ENCODE measurements around the gene FLNA.

Gene FLNA

GRCh38 chrX:154368630-154369448, 5.6 kb downstream of the FLNA start:
- Histone ChIP-seq H3K4me3 (ENCODE audit: low read depth in 1 of 2, low read length in 2 of 2) (peak overlapping the region; percentile 50 to 52), H3K9me3 (ENCODE audit: control insufficient read depth in 1 of 2, low read length in 2 of 2) (no peaks in the 10 kb centered on the region), H3K27ac (ENCODE audit: low read depth, low read length) (peak overlapping the region; percentile 70), H3K4me1 (ENCODE audit: control insufficient read depth in 1 of 2, insufficient read depth in 2 of 2, low read length in 2 of 2) (peaks cover 3 to 18% of the 10 kb centered on the region in 2 donors), H3K27me3 (ENCODE audit: control insufficient read depth in 1 of 2, insufficient read depth in 2 of 2, low read length in 2 of 2) (no peaks in the 10 kb centered on the region), H3K36me3 (ENCODE audit: control insufficient read depth in 1 of 2, insufficient read depth in 2 of 2, low read length in 2 of 2) (peaks cover 0 to 14% of the 10 kb centered on the region in 2 donors), H3K9ac (ENCODE audit: low read depth in 1 of 2, low read length in 2 of 2) (peak overlapping the region; percentile 38 to 56)

- H3K9ac ChIP-seq (ENCODE audit: low read depth in 1 of 2, low read length in 2 of 2), result no peak overlapping the region
Measured at GRCh38 chrX:154367474-154368308, 6.7 kb downstream of the FLNA start.

DNA sequence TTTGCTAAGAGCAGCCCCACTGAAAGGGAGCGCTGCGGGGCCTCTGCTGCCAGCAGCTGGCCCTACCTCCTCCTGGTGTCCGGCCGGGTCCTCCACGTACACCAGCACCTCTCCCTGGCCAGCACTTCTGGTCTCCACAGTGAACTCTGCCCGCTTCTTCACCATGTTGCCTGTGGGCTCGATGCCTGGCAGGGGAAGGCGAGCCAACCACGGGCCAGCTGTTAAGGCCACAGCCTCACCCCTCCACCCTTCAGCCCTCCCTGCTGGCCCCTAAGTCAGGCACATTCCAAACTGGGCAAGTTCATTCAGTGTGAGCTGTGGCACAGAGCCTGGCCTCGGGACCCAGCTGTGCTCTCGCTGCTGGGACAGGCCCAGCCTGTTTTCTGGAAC, 7.8 kb downstream of the FLNA start:
- no peak overlapping the region for H3K4me3 ChIP-seq (ENCODE audit: low read depth in 1 of 2, low read length in 2 of 2)
- peaks cover 1 to 30% of the 10 kb centered on the region in 2 donors for H3K36me3 ChIP-seq (ENCODE audit: control insufficient read depth in 1 of 2, insufficient read depth in 2 of 2, low read length in 2 of 2)

More at GRCh38 chrX:154367474-154368308, 6.7 kb downstream of the FLNA start:
- peaks cover 0 to 12% of the 10 kb centered on the region in 2 donors for H3K4me1 ChIP-seq (ENCODE audit: control insufficient read depth in 1 of 2, insufficient read depth in 2 of 2, low read length in 2 of 2)
- H3K27me3 ChIP-seq (ENCODE audit: control insufficient read depth in 1 of 2, insufficient read depth in 2 of 2, low read length in 2 of 2), result no peaks in the 10 kb centered on the region
- H3K27ac ChIP-seq (ENCODE audit: low read depth, low read length), result peak overlapping the region; percentile 70
- peaks cover 0 to 21% of the 10 kb centered on the region in 2 donors for H3K36me3 ChIP-seq (ENCODE audit: control insufficient read depth in 1 of 2, insufficient read depth in 2 of 2, low read length in 2 of 2)
- H3K9me3 ChIP-seq (ENCODE audit: control insufficient read depth in 1 of 2, low read length in 2 of 2), result no peaks in the 10 kb centered on the region
- H3K4me3 ChIP-seq (ENCODE audit: low read depth in 1 of 2, low read length in 2 of 2), result no peak overlapping the region

GRCh38 chrX:154365997-154366665, 8.3 kb downstream of the FLNA start:
- H3K4me3 ChIP-seq (ENCODE audit: low read depth in 1 of 2, low read length in 2 of 2), result no peak overlapping the region
- H3K36me3 ChIP-seq (ENCODE audit: control insufficient read depth in 1 of 2, insufficient read depth in 2 of 2, low read length in 2 of 2), result peaks cover 6 to 36% of the 10 kb centered on the region in 2 donors
- peaks cover 0 to 12% of the 10 kb centered on the region in 2 donors for H3K4me1 ChIP-seq (ENCODE audit: control insufficient read depth in 1 of 2, insufficient read depth in 2 of 2, low read length in 2 of 2)
- no peak overlapping the region for H3K27ac ChIP-seq (ENCODE audit: low read depth, low read length)
- no peaks in the 10 kb centered on the region for H3K27me3 ChIP-seq (ENCODE audit: control insufficient read depth in 1 of 2, insufficient read depth in 2 of 2, low read length in 2 of 2)
- no peaks in the 10 kb centered on the region for H3K9me3 ChIP-seq (ENCODE audit: control insufficient read depth in 1 of 2, low read length in 2 of 2)
- no peak overlapping the region for H3K9ac ChIP-seq (ENCODE audit: low read depth in 1 of 2, low read length in 2 of 2)

More for the DNA sequence above, 7.8 kb downstream of the FLNA start:
- Histone ChIP-seq H3K27me3 (ENCODE audit: control insufficient read depth in 1 of 2, insufficient read depth in 2 of 2, low read length in 2 of 2) (no peaks in the 10 kb centered on the region), H3K27ac (ENCODE audit: low read depth, low read length) (no peak overlapping the region), H3K9ac (ENCODE audit: low read depth in 1 of 2, low read length in 2 of 2) (no peak overlapping the region), H3K9me3 (ENCODE audit: control insufficient read depth in 1 of 2, low read length in 2 of 2) (no peaks in the 10 kb centered on the region), H3K4me1 (ENCODE audit: control insufficient read depth in 1 of 2, insufficient read depth in 2 of 2, low read length in 2 of 2) (peaks cover 0 to 12% of the 10 kb centered on the region in 2 donors)

GRCh38 chrX:154365052-154365600, 9.3 kb downstream of the FLNA start:
- Histone ChIP-seq H3K9ac (ENCODE audit: low read depth in 1 of 2, low read length in 2 of 2) (no peak overlapping the region), H3K36me3 (ENCODE audit: control insufficient read depth in 1 of 2, insufficient read depth in 2 of 2, low read length in 2 of 2) (peaks cover 6 to 37% of the 10 kb centered on the region in 2 donors), H3K27ac (ENCODE audit: low read depth, low read length) (no peak overlapping the region), H3K4me3 (ENCODE audit: low read depth in 1 of 2, low read length in 2 of 2) (no peak overlapping the region), H3K9me3 (ENCODE audit: control insufficient read depth in 1 of 2, low read length in 2 of 2) (no peaks in the 10 kb centered on the region), H3K27me3 (ENCODE audit: control insufficient read depth in 1 of 2, insufficient read depth in 2 of 2, low read length in 2 of 2) (no peaks in the 10 kb centered on the region), H3K4me1 (ENCODE audit: control insufficient read depth in 1 of 2, insufficient read depth in 2 of 2, low read length in 2 of 2) (peaks cover 0 to 9% of the 10 kb centered on the region in 2 donors)

GRCh38 chrX:154363706-154364439, 10.6 kb downstream of the FLNA start:
- H3K27ac ChIP-seq (ENCODE audit: low read depth, low read length), result no peak overlapping the region
- no peaks in the 10 kb centered on the region for H3K27me3 ChIP-seq (ENCODE audit: control insufficient read depth in 1 of 2, insufficient read depth in 2 of 2, low read length in 2 of 2)
- peaks cover 0 to 7% of the 10 kb centered on the region in 2 donors for H3K4me1 ChIP-seq (ENCODE audit: control insufficient read depth in 1 of 2, insufficient read depth in 2 of 2, low read length in 2 of 2)
- no peak overlapping the region for H3K9ac ChIP-seq (ENCODE audit: low read depth in 1 of 2, low read length in 2 of 2)
- no peak overlapping the region for H3K4me3 ChIP-seq (ENCODE audit: low read depth in 1 of 2, low read length in 2 of 2)
- H3K36me3 ChIP-seq (ENCODE audit: control insufficient read depth in 1 of 2, insufficient read depth in 2 of 2, low read length in 2 of 2), result peaks cover 8 to 42% of the 10 kb centered on the region in 2 donors
- no peaks in the 10 kb centered on the region for H3K9me3 ChIP-seq (ENCODE audit: control insufficient read depth in 1 of 2, low read length in 2 of 2)

- Histone ChIP-seq H3K36me3 (ENCODE audit: control insufficient read depth in 1 of 2, insufficient read depth in 2 of 2, low read length in 2 of 2) (peaks cover 11 to 53% of the 10 kb centered on the region in 2 donors), H3K27ac (ENCODE audit: low read depth, low read length) (no peak overlapping the region), H3K9me3 (ENCODE audit: control insufficient read depth in 1 of 2, low read length in 2 of 2) (no peaks in the 10 kb centered on the region), H3K9ac (ENCODE audit: low read depth in 1 of 2, low read length in 2 of 2) (no peak overlapping the region), H3K4me1 (ENCODE audit: control insufficient read depth in 1 of 2, insufficient read depth in 2 of 2, low read length in 2 of 2) (no peaks in the 10 kb centered on the region), H3K4me3 (ENCODE audit: low read depth in 1 of 2, low read length in 2 of 2) (no peak overlapping the region), H3K27me3 (ENCODE audit: control insufficient read depth in 1 of 2, insufficient read depth in 2 of 2, low read length in 2 of 2) (no peaks in the 10 kb centered on the region)
Measured at GRCh38 chrX:154362085-154362742, 12.2 kb downstream of the FLNA start.

- H3K27me3 ChIP-seq (ENCODE audit: control insufficient read depth in 1 of 2, insufficient read depth in 2 of 2, low read length in 2 of 2), result no peaks in the 10 kb centered on the region
- no peak overlapping the region for H3K4me3 ChIP-seq (ENCODE audit: low read depth in 1 of 2, low read length in 2 of 2)
- peaks cover 11 to 48% of the 10 kb centered on the region in 2 donors for H3K36me3 ChIP-seq (ENCODE audit: control insufficient read depth in 1 of 2, insufficient read depth in 2 of 2, low read length in 2 of 2)
- no peaks in the 10 kb centered on the region for H3K9me3 ChIP-seq (ENCODE audit: control insufficient read depth in 1 of 2, low read length in 2 of 2)
- no peak overlapping the region for H3K9ac ChIP-seq (ENCODE audit: low read depth in 1 of 2, low read length in 2 of 2)
- H3K27ac ChIP-seq (ENCODE audit: low read depth, low read length), result no peak overlapping the region
- H3K4me1 ChIP-seq (ENCODE audit: control insufficient read depth in 1 of 2, insufficient read depth in 2 of 2, low read length in 2 of 2), result no peaks in the 10 kb centered on the region
Measured at GRCh38 chrX:154360155-154360713, 14.2 kb downstream of the FLNA start.
